ENCODE measurements around the gene SOX15. TPM values are rescaled to one million over a fixed set of nuclear protein-coding genes. Genes with fewer than 3 reads are reported as not detected.
A peak's percentile ranks its signal among the peaks of the same experiment; 100 is the strongest.

Gene SOX15
- total and polyA plus RNA-seq, 2 of the 13 experiments (the other 11 are each of a cell fraction or from before 2014, with no cell fraction given) = 0.07 to 0.18 TPM

GRCh38 chr17:7573324-7574080 is 16.4 kb downstream of the SOX15 start (continued):
- TF ChIP-seq POLR2AphosphoS2 (IDR thresholded peaks at IDR 0.05; ENCODE audit: low read depth, low read length) = peak; percentile 89
- TF ChIP-seq ZNF263 (CRISPR knock-in tag; IDR thresholded peaks at IDR 0.05) = no peak
- TF ChIP-seq ZFP36L2 (CRISPR knock-in tag; IDR thresholded peaks at IDR 0.05) = no peak
- TF ChIP-seq DDIT3 (CRISPR knock-in tag; IDR thresholded peaks at IDR 0.05) = no peak
- peak; percentile 31; the same call in 1 of the 2 replicates for TF ChIP-seq ZNF331 (CRISPR knock-in tag; IDR thresholded peaks at IDR 0.05)
- no peak for TF ChIP-seq ZMYM4 (CRISPR knock-in tag; IDR thresholded peaks at IDR 0.05)
- TF ChIP-seq NCOA2 (CRISPR knock-in tag; IDR thresholded peaks at IDR 0.05) = peak; percentile 41; the same call in 1 of the 2 replicates
- TF ChIP-seq POGK (CRISPR knock-in tag; conservative IDR thresholded peaks at IDR 0.05) = 0 out of 2 replicates have a peak, but pooled peaks have one; percentile 50
- TF ChIP-seq PHB2 (IDR thresholded peaks at IDR 0.05; ENCODE audit: partially characterized antibody) = no peak
- TF ChIP-seq RXRB (CRISPR knock-in tag; IDR thresholded peaks at IDR 0.05; ENCODE audit: borderline replicate concordance) = peak; percentile 58; the same call in 1 of the 2 replicates
- no peak for TF ChIP-seq ARNT (IDR thresholded peaks at IDR 0.05)
- no peak for TF ChIP-seq ZNF124 (CRISPR knock-in tag; IDR thresholded peaks at IDR 0.05)
- no peak for TF ChIP-seq ZNF224 (CRISPR knock-in tag; IDR thresholded peaks at IDR 0.05)
- TF ChIP-seq ELF4 (CRISPR knock-in tag; IDR thresholded peaks at IDR 0.05; ENCODE audit: borderline replicate concordance) = no peak
- no peak for TF ChIP-seq ZNF251 (CRISPR knock-in tag; IDR thresholded peaks at IDR 0.05)
- no peak for TF ChIP-seq ZSCAN21 (CRISPR knock-in tag; IDR thresholded peaks at IDR 0.05; ENCODE audit: borderline replicate concordance)
- TF ChIP-seq SMARCE1 (IDR thresholded peaks at IDR 0.05; ENCODE audit: borderline replicate concordance) = no peak
- no peak for TF ChIP-seq ZNF33A (CRISPR knock-in tag; IDR thresholded peaks at IDR 0.05; ENCODE audit: borderline replicate concordance)
- no peak for TF ChIP-seq ZNF550 (CRISPR knock-in tag; IDR thresholded peaks at IDR 0.05; ENCODE audit: borderline replicate concordance)
- no peak for TF ChIP-seq U2AF2 (IDR thresholded peaks at IDR 0.05; ENCODE audit: low read depth, low read length)
- no peak for TF ChIP-seq ZNF468 (CRISPR knock-in tag; IDR thresholded peaks at IDR 0.05)
- peak; percentile 79 for TF ChIP-seq ZNF746 (CRISPR knock-in tag; IDR thresholded peaks at IDR 0.05)
- no peak for TF ChIP-seq MEF2D (CRISPR knock-in tag; IDR thresholded peaks at IDR 0.05)
- no peak for TF ChIP-seq DNMT3B (CRISPR knock-in tag; conservative IDR thresholded peaks at IDR 0.05)
- TF ChIP-seq LCORL (IDR thresholded peaks at IDR 0.05) = no peak
- TF ChIP-seq LCORL (CRISPR knock-in tag; IDR thresholded peaks at IDR 0.05) = no peak
- TF ChIP-seq ZFP90 (CRISPR knock-in tag; IDR thresholded peaks at IDR 0.05; ENCODE audit: borderline replicate concordance) = 0 out of 2 replicates have a peak, but pooled peaks have one; percentile 25
- TF ChIP-seq RNF219 (CRISPR knock-in tag; IDR thresholded peaks at IDR 0.05) = no peak
- TF ChIP-seq ZNF253 (CRISPR knock-in tag; IDR thresholded peaks at IDR 0.05; ENCODE audit: borderline replicate concordance) = no peak
- TF ChIP-seq MIER2 (CRISPR knock-in tag; IDR thresholded peaks at IDR 0.05) = 0 out of 2 replicates have a peak, but pooled peaks have one; percentile 32

Measured in HepG2 (cell line).